SK-N-SH treated with all-trans-retinoic acid at 6 μM for 48 hours (cell line): ENCODE measurements around the gene DCDC1.

Experiments
- ATAC-seq: fragments of 200-7000 bp; cut with Tn5 transposase; 3 replicates; pipeline ENCODE4 v1.9.1; 2020; ENCODE audit warnings: mild to moderate bottlenecking, moderate library complexity
- ARNTL ChIP-seq: fragments of 450-650 bp; formaldehyde crosslinking; IDR thresholded peaks from 2 replicates; pipeline ENCODE4 v1.5.0; 2020; ENCODE audit warnings: low read depth, mild to moderate bottlenecking, moderate library complexity, borderline replicate concordance
- BACH2 ChIP-seq: fragments of 250-450 bp; sonication (Bioruptor Pico); IDR thresholded peaks from 2 replicates; pipeline ENCODE4 v1.9.0; 2021; ENCODE audit warnings: mild to moderate bottlenecking, borderline replicate concordance
- CREB5 ChIP-seq: fragments of 250-450 bp; sonication (Bioruptor Pico); IDR thresholded peaks from 2 replicates; pipeline ENCODE4 v1.5.1; 2020; ENCODE audit warnings: low read depth, mild to moderate bottlenecking, moderate library complexity
- CSDC2 ChIP-seq: fragments of 250-450 bp; sonication (Bioruptor Pico); IDR thresholded peaks from 2 replicates; pipeline ENCODE4 v1.5.0; 2020; ENCODE audit warnings: mild to moderate bottlenecking, moderate library complexity
- CSRNP3 ChIP-seq: fragments of 250-450 bp; sonication (Bioruptor Pico); IDR thresholded peaks from 2 replicates; pipeline ENCODE4 v1.5.1; 2021; ENCODE audit warnings: mild to moderate bottlenecking, moderate library complexity
- ESRRG ChIP-seq: fragments of 250-450 bp; sonication (Bioruptor Pico); IDR thresholded peaks from 2 replicates; pipeline ENCODE4 v1.6.1; 2021; ENCODE audit warnings: mild to moderate bottlenecking
- GLIS3 ChIP-seq: fragments of 250-450 bp; sonication (Bioruptor Pico); IDR thresholded peaks from 2 replicates; pipeline ENCODE4 v1.5.0; 2020; ENCODE audit warnings: mild to moderate bottlenecking, moderate library complexity
- ISL1 ChIP-seq: fragments of 250-450 bp; sonication (Bioruptor Pico); IDR thresholded peaks from 2 replicates; pipeline ENCODE4 v2.1.2; 2022; ENCODE audit warnings: mild to moderate bottlenecking, moderate library complexity
- OSR1 ChIP-seq: fragments of 250-450 bp; sonication (Bioruptor Pico); IDR thresholded peaks from 2 replicates; pipeline ENCODE4 v1.8.0; 2022; ENCODE audit warnings: moderate library complexity, mild to moderate bottlenecking, inconsistent platforms
- PATZ1 ChIP-seq: fragments of 250-450 bp; sonication (Bioruptor Pico); IDR thresholded peaks from 2 replicates; pipeline ENCODE4 v1.8.0; 2020; ENCODE audit warnings: mild to moderate bottlenecking, moderate library complexity, borderline replicate concordance
- POU6F1 ChIP-seq: fragments of 250-450 bp; sonication (Bioruptor Pico); IDR thresholded peaks from 2 replicates; pipeline ENCODE4 v1.8.0; 2021; ENCODE audit warnings: low read depth, mild to moderate bottlenecking, moderate library complexity, borderline replicate concordance
- PPARA ChIP-seq: fragments of 250-450 bp; sonication (Bioruptor Pico); IDR thresholded peaks from 2 replicates; pipeline ENCODE4 v1.5.0; 2020; ENCODE audit warnings: mild to moderate bottlenecking, borderline replicate concordance
- RARB ChIP-seq: fragments of 250-450 bp; sonication (Bioruptor Pico); IDR thresholded peaks from 2 replicates; pipeline ENCODE4 v1.8.0; 2021; ENCODE audit warnings: mild to moderate bottlenecking, moderate library complexity
- SNAI2 ChIP-seq: fragments of 250-450 bp; sonication (Bioruptor Pico); IDR thresholded peaks from 2 replicates; pipeline ENCODE4 v1.5.0; 2020; ENCODE audit warnings: mild to moderate bottlenecking, moderate library complexity
- TCF4 ChIP-seq: fragments of 250-450 bp; sonication (Bioruptor Pico); IDR thresholded peaks from 2 replicates; pipeline ENCODE4 v1.8.0; 2021; ENCODE audit warnings: mild to moderate bottlenecking, moderate library complexity, borderline replicate concordance
- TOX ChIP-seq: fragments of 250-450 bp; sonication (Bioruptor Pico); IDR thresholded peaks from 2 replicates; pipeline ENCODE4 v1.8.0; 2021; ENCODE audit warnings: mild to moderate bottlenecking, moderate library complexity, borderline replicate concordance
- TSHZ2 ChIP-seq: fragments of 250-450 bp; sonication (Bioruptor Pico); IDR thresholded peaks from 2 replicates; pipeline ENCODE4 v1.5.0; 2020; ENCODE audit warnings: mild to moderate bottlenecking, moderate library complexity
- ZC3H10 ChIP-seq: fragments of 250-450 bp; sonication (Bioruptor Pico); IDR thresholded peaks from 2 replicates; pipeline ENCODE4 v1.5.1; 2021; ENCODE audit warnings: mild to moderate bottlenecking, moderate library complexity
- ZFP3 ChIP-seq: fragments of 250-450 bp; sonication (Bioruptor Pico); IDR thresholded peaks from 2 replicates; pipeline ENCODE4 v1.5.0; 2020; ENCODE audit warnings: mild to moderate bottlenecking, moderate library complexity
- ZFP30 ChIP-seq: fragments of 450-650 bp; formaldehyde crosslinking; IDR thresholded peaks from 2 replicates; pipeline ENCODE4 v1.5.0; 2022; ENCODE audit warnings: mild to moderate bottlenecking, moderate library complexity
- ZNF565 ChIP-seq: fragments of 450-650 bp; formaldehyde crosslinking; conservative IDR thresholded peaks from 2 replicates; pipeline ENCODE4 v1.5.0; 2020; ENCODE audit warnings: low read depth, mild to moderate bottlenecking, moderate library complexity
- ZNF70 ChIP-seq: fragments of 450-650 bp; formaldehyde crosslinking; IDR thresholded peaks from 2 replicates; pipeline ENCODE4 v1.5.0; 2020; ENCODE audit warnings: mild to moderate bottlenecking, moderate library complexity
- ZNF8 ChIP-seq: fragments of 450-650 bp; formaldehyde crosslinking; IDR thresholded peaks from 2 replicates; pipeline ENCODE4 v1.5.0; 2020; ENCODE audit warnings: mild to moderate bottlenecking, moderate library complexity

DCDC1 gene

GRCh38 chr11:31264834-31265233 is 104.7 kb downstream of the DCDC1 start:
- TF ChIP-seq CSDC2 (no peak), BACH2 (CRISPR knock-in tag) (no peak)
- no peak for ATAC-seq

GRCh38 chr11:31262761-31263160 is 106.8 kb downstream of the DCDC1 start:
- TF ChIP-seq ARNTL: no peak
- no peak for TF ChIP-seq ZNF565 (CRISPR knock-in tag)
- TF ChIP-seq TOX (CRISPR knock-in tag): no peak
- no peak for TF ChIP-seq GLIS3 (CRISPR knock-in tag)
- TF ChIP-seq TCF4 (CRISPR knock-in tag): no peak
- TF ChIP-seq RARB (CRISPR knock-in tag): no peak
- TF ChIP-seq ZC3H10 (CRISPR knock-in tag): no peak
- no peak for TF ChIP-seq CREB5 (CRISPR knock-in tag)
- no peak for TF ChIP-seq ZNF8 (CRISPR knock-in tag)
- no peak for TF ChIP-seq PATZ1 (CRISPR knock-in tag)
- ATAC-seq: no peak

GRCh38 chr11:31259797-31260196 is 109.7 kb downstream of the DCDC1 start:
- ATAC-seq: no peak
- TF ChIP-seq ARNTL (no peak), TOX (CRISPR knock-in tag) (no peak), CREB5 (CRISPR knock-in tag) (no peak), ESRRG (CRISPR knock-in tag) (no peak), ISL1 (CRISPR knock-in tag) (no peak), ZNF8 (CRISPR knock-in tag) (no peak), ZFP3 (CRISPR knock-in tag) (no peak), PATZ1 (CRISPR knock-in tag) (no peak), TSHZ2 (CRISPR knock-in tag) (no peak), SNAI2 (no peak), PPARA (CRISPR knock-in tag) (no peak), BACH2 (CRISPR knock-in tag) (no peak), POU6F1 (CRISPR knock-in tag) (no peak), OSR1 (CRISPR knock-in tag) (no peak), ZNF565 (CRISPR knock-in tag) (no peak), RARB (CRISPR knock-in tag) (no peak), CSRNP3 (CRISPR knock-in tag) (no peak), ZNF70 (no peak), ZFP30 (CRISPR knock-in tag) (no peak)
